22Rv1 (cell line): ENCODE results near the gene TRIB2.

Experiments used
- CTCF ChIP-seq: fragments of 450-650 bp; IDR thresholded peaks from 2 replicates; pipeline ENCODE4 v1.5.1; 2017; ENCODE audit warnings: mild to moderate bottlenecking
- ZFX ChIP-seq: fragments of 450-650 bp; IDR thresholded peaks from 2 replicates; pipeline ENCODE4 v1.6.1; 2017; ENCODE audit warnings: antibody characterized with exemption, borderline replicate concordance

- TF ChIP-seq CTCF (no peak), ZFX (no peak)
Measured at GRCh38 chr2:12722447-12723316, 5.9 kb downstream of the TRIB2 start.
